ENCODE measurements around the gene MAGIX. TPM values are rescaled to one million over a fixed set of nuclear protein-coding genes. Genes with fewer than 3 reads are reported as not detected.

The MAGIX gene
- total RNA-seq, 1 experiment from 2014 or later = 1.9 TPM

DNA sequence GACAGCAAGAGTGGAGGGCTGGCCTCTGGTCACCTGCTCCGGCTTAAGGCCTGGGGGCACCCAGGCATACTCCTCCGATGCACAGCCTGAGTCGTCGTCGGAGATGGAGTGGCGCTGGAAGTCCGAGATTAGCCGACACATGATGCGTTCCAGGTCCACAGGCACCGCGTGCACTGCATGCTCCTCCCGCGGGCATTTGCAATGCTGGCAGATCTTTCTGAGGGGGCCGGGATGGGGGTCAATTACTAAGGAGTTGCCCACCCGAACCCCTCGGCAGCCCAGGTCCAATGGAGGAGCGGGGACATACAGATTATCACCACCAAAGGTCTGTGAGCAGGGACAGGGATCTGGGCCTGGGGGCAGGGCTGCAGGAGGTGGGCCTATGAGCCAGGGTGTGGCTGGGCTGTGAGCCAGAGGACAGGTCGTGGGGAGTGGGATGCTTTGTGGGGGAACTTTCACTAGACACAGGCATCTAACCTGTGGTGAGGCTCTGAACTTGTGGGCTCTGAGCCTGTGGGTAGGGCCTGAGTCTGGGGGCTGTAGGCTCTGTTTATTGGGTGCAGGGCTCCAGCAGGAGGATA lies 21.2 kb downstream of the MAGIX start:
- Histone ChIP-seq H3K79me2 (ENCODE audit: insufficient read depth, low read length) (no peaks in the 10 kb centered on the region), H4K5ac (ENCODE audit: insufficient read length, low read depth, low read length) (no peak overlapping the region), H2AFZ (ENCODE audit: low read length) (no peak overlapping the region), H2BK120ac (ENCODE audit: low read depth, low read length, poor library complexity, severe bottlenecking) (no peak overlapping the region), H3K18ac (ENCODE audit: insufficient read length, low read depth, low read length) (no peak overlapping the region), H2BK20ac (ENCODE audit: low read depth, low read length, poor library complexity, severe bottlenecking) (no peak overlapping the region), H3K9me3 (ENCODE audit: control insufficient read depth, low read depth, low read length) (peaks cover 23% of the 10 kb centered on the region), H4K8ac (replicated peaks; ENCODE audit: insufficient read length, low read depth, low read length) (no peak overlapping the region), H3K9ac (ENCODE audit: extremely low read depth, insufficient read length, low read length) (no peak overlapping the region), H3K23ac (ENCODE audit: insufficient read length, low read depth, low read length) (no peak overlapping the region), H4K20me1 (ENCODE audit: control insufficient read depth, insufficient read depth, insufficient read length) (no peaks in the 10 kb centered on the region), H3T11ph (ENCODE audit: low read length) (no peak overlapping the region), H3K4ac (ENCODE audit: low read depth, low read length) (no peak overlapping the region), H2BK5ac (ENCODE audit: insufficient read length, low read length) (no peak overlapping the region), H2BK12ac (ENCODE audit: insufficient read length, low read depth, low read length) (no peak overlapping the region), H3K27ac (ENCODE audit: insufficient read length, low read depth, low read length) (no peak overlapping the region), H3K4me1 (ENCODE audit: insufficient read depth, low read length) (no peaks in the 10 kb centered on the region), H3K23me2 (ENCODE audit: insufficient read length, low read depth, low read length, poor library complexity, severe bottlenecking) (peaks cover 15% of the 10 kb centered on the region), H3K27me3 (ENCODE audit: insufficient read depth, low read length) (no peaks in the 10 kb centered on the region), H3K56ac (ENCODE audit: insufficient read length, low read depth, low read length) (no peak overlapping the region), H3K14ac (ENCODE audit: insufficient read depth, low read length) (no peak overlapping the region), H3K4me2 (ENCODE audit: insufficient read depth, insufficient read length, low read length) (no peak overlapping the region), H2AK5ac (ENCODE audit: insufficient read length, low read length) (no peak overlapping the region), H4K91ac (ENCODE audit: insufficient read length, low read depth, low read length) (no peak overlapping the region), H2BK15ac (ENCODE audit: low read depth, low read length) (no peak overlapping the region), H3K79me1 (ENCODE audit: insufficient read depth, low read depth, low read length, poor library complexity, severe bottlenecking) (no peaks in the 10 kb centered on the region)
- TF ChIP-seq, protein P1, sequence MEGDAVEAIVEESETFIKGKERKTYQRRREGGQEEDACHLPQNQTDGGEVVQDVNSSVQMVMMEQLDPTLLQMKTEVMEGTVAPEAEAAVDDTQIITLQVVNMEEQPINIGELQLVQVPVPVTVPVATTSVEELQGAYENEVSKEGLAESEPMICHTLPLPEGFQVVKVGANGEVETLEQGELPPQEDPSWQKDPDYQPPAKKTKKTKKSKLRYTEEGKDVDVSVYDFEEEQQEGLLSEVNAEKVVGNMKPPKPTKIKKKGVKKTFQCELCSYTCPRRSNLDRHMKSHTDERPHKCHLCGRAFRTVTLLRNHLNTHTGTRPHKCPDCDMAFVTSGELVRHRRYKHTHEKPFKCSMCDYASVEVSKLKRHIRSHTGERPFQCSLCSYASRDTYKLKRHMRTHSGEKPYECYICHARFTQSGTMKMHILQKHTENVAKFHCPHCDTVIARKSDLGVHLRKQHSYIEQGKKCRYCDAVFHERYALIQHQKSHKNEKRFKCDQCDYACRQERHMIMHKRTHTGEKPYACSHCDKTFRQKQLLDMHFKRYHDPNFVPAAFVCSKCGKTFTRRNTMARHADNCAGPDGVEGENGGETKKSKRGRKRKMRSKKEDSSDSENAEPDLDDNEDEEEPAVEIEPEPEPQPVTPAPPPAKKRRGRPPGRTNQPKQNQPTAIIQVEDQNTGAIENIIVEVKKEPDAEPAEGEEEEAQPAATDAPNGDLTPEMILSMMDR (conservative IDR thresholded peaks at IDR 0.05) = no peak
- no peak for DNase-seq
- WGBS (ENCODE audit: extremely low coverage, insufficient read length, low lambda C conversion rate) = no CpG with 5 or more reads among the region's 18 CpGs
- H3K27me3 Mint-ChIP-seq (ENCODE audit: low read depth) = peaks cover 2% of the 10 kb centered on the region
- peaks cover 67 to 71% of the 10 kb centered on the region in 2 experiments for H3K9me3 Mint-ChIP-seq
- peaks cover 10 to 26% of the 10 kb centered on the region in 2 experiments for H3K4me1 Mint-ChIP-seq
- H3K27ac Mint-ChIP-seq = peak overlapping the region in 2 of 3 experiments; percentile 40 to 83; a peak in 2 of 7 replicates
- H3K36me3 Mint-ChIP-seq (ENCODE audit: insufficient read depth in 1 of 3, low read depth in 3 of 3) = peaks cover 16 to 36% (median 28%) of the 10 kb centered on the region in 3 experiments
- peak overlapping the region; percentile 46 to 84 for H3K4me3 Mint-ChIP-seq

Data from H9 (cell line).